Lower leg skin (tissue), 3 donors: ENCODE data around the gene KIF21B.

Experiments
- CTCF ChIP-seq, 3 donors: fragments of 450-650 bp; IDR thresholded peaks; one replicate each; pipeline ENCODE4 v1.5.1; 2016; ENCODE audit warnings: antibody characterized with exemption in 3 of 3, mild to moderate bottlenecking in 3 of 3, moderate library complexity in 2 of 3
- POLR2A ChIP-seq, 2 donors: fragments of 450-650 bp; IDR thresholded peaks; one replicate each; pipeline ENCODE4 v1.6.1; 2016 to 2017; ENCODE audit warnings: antibody characterized with exemption in 2 of 2, mild to moderate bottlenecking in 1 of 2, moderate library complexity in 1 of 2

DNA sequence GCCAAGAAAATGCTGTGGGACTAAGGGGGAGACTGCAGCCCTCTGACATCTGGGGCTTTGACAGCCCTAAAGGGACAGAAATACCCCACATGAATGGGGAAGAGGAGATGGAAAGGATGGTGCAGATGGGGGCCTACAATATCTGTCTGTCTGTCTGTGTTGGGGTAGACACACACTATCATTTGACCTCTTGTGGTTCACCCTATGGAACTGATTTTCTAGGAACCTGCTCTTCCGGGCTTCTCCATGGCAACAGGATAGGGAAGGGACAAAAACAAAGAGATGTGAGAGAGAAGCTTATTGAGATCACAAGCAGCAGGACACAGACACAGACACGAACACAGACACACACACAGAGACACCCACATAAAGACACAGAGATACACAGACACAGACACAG lies 17.1 kb downstream of the KIF21B start:
- no peak for TF ChIP-seq CTCF (IDR thresholded peaks at IDR 0.05)
- TF ChIP-seq POLR2A (IDR thresholded peaks at IDR 0.05), result no peak
